NCI-H446 treated with DMSO at 0.1 percent for 48 hours (cell line): ENCODE data around the gene ARFRP1.
A peak's percentile ranks its signal among the peaks of the same experiment; 100 is the strongest.
"Not testable (repeated sequence)": the region's sequence is repeated elsewhere in the genome, so short reads cannot be mapped to it uniquely, and the experiment has no call there.

Source experiments
- DNase-seq: peaks from one replicate; lab custom pipeline; 2025; lab: John Stamatoyannopoulos, UW

The ARFRP1 gene

DNA sequence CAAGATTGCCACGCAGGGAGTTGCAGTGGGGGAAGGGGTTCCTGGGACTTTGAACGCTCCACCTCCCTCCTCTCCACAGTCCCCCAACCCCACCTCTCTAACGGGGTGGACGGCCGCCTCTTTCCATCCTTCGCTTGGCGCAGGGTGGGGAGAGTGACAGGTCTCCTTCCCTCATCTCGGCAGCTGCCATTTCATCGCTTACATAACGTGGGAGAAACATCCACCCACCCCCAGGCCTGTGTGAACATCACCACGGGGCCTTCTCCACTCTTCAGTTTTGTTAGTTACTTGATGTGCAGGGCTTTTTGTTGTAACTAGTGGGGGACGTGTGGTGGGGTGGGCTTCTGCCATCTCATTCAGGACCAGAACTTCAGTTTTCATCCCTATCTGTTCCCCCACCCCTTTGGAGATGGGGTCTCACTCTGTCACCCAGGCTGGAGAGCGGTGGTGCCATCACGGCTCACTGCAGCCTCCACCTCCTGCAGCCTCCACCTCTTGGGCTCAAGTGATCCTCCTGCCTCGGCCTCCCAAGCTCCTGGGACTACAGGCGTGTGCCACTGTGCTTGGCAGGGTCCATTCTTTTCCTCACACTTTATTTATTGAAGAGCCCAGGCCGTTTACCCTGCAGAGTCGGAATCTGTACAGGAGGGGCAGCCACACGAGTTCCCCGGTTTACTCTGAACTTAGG, 32.0 kb downstream of the ARFRP1 start:
- DNase-seq, result no peak

DNA sequence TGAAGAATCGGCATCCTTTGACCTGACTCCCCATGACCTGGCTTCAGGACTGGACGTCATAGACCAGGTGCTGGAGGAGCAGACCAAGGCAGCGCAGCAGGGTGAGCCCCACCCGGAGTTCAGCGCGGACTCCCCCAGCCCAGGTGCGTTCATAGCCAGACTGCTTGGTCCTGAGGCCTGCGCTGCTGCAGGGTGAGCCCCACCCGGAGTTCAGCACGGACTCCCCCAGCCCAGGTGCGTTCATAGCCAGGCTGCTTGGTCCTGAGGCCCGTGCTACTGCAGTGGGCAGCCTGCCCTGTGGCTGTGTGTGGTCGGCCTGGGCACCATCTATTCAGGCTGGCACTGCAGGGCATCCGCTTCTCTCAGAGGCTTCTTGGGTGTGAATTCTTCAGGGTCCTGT, 33.8 kb downstream of the ARFRP1 start:
- no peak for DNase-seq

- DNase-seq, result no peak
These were observed 35.1 kb downstream of the ARFRP1 start for GRCh38 chr20:63672666-63673065.

- not testable (repeated sequence) for DNase-seq
These were observed 36.1 kb downstream of the ARFRP1 start for GRCh38 chr20:63671695-63672094.

DNA sequence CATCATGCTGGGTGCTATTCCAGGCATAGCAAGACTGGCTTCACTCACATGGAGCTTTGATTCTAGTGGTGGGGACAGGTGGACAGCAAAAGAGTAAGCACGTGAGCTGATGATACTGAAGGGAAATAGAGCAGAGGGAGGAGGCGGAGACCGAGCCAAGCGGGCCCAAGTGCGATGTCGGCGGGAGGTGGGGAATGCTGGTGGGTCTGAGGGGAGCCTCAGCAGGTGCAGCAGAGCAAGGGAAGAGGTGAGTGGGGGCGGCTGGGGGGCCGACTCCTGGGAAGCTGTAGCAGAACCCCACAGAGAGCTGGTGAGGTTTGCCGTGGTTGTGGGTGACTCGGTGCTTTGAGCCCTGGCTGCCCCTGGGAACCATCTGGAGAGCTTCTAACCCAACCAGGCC, 39.4 kb downstream of the ARFRP1 start:
- DNase-seq, result no peak

- DNase-seq, result no peak
These were observed 39.9 kb downstream of the ARFRP1 start for GRCh38 chr20:63667858-63668257.

DNA sequence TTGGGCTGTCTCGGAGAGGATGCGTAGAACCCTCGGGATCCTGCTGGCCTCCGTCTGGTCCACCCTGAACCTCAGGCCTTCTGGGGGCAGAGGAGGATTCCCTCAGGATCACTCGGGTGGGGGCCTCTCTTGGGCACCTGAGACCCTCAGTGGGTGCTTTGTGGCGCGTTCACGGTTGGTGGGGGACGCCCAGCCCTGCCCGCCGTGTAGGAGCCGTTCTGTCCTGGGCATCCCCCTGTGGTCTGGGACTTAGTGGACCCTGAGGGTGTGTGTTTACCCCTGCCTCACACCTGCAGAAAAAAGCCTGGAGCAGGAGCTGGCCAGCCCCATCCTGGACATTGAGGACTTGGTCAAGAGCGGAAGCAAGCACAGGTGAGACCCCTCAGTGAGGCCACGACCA, 42.1 kb downstream of the ARFRP1 start:
- no peak for DNase-seq

DNA sequence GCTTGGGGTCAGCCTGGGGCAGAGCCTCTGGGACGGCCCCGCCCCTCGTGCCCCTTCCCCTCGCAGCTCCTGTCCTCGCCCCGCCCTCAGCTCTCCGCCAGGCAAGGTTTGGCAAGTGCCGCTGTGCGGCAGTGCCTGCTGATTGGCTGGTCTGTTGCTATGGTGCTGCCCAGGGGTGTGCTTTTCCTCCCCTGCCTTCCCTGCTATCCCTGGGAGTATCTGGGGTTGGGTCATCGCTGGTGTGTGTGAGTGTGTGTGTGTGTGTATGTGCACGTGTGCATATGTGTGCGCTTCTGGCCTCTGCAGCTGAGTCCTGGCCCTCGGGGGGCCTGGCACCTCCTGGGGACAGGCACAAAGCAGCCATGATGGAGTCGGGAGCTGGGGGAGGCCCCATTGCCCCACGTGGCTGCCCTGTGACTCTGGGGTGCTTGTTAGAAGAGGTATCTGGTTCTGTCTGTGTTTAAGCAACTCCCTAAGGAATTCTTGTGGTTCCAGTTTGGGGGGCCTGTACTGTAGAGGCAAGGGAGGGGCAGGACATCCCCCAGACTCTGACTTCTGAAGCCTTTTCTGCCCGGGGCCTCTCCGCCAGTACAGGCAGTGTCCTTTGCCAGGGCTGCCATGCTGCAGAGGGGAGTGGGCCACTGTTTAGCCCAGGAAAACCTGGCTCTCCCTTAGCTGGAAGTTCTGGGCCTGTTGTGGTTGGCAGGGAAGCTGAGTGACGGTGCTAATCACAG, 42.7 kb downstream of the ARFRP1 start:
- DNase-seq, result no peak

DNA sequence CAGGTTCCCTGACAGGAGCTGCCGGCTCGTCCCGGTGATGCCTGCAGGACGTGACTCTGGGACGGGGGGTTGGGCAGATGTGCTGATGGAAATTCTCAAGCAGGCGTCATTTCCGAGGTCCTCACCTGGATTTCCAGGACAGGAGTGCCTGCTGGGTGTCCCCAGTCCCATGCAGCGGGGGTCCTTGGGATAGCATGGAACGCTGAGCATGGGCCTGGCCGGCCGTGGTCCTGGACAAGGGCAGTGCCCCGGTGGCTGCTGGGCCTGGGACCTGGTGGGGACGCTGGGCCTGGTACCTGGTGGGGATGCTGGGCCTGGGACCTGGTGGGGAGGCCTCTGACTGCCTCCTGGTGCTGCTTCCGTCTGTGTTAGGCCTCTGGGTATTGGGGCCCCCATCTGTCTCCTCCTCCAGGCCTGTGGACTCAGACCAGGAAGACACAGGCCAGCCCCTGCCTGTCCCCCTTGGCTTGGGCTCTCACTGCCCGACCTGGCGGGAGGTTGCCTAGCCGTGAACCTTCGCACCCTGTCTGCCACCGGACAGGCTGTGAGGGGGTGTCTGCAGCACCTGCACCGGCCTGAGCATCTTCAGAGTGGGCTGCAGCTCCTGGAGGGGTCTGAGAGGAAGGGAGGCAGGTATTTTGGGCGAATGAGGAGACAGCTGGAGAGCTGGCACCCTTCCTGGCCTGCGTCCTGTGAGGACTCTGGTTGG, 43.5 kb downstream of the ARFRP1 start:
- no peak for DNase-seq

- DNase-seq, result no peak
These were observed 44.3 kb downstream of the ARFRP1 start for GRCh38 chr20:63663332-63664066.

DNA sequence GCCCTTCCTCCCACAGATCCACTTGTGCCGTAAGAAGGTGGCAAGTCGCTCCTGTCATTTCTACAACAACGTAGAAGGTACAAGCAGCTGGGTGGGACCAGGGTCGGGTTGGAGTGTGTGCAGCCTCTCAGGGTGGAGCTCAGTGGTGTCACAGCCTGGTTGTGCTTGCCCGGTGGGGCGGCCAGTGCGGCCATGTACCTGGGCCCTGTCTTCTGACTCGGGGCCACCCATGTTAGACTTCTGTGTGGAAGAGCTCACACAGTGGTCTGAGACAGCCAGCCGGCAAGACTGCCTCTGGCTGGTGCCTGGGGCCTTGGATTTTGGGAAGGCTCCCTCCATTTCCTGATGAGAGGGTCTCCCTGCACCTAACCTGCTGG, 45.0 kb downstream of the ARFRP1 start:
- no peak for DNase-seq

- no peak for DNase-seq
These were observed 45.6 kb downstream of the ARFRP1 start for GRCh38 chr20:63661959-63662812.

DNA sequence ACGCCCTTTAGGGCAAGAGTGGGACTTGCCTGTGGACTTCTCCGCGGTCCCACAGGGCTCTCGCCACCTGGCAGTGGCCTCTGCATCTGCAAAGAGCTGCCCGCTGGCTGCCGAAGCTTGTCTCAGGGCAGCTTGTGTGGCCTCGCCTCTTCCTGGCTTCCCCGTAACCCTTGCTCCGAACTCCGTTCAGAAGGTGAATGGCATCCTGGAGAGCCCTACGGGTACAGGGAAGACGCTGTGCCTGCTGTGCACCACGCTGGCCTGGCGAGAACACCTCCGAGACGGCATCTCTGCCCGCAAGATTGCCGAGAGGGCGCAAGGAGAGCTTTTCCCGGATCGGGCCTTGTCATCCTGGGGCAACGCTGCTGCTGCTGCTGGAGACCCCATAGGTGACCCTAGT, 46.7 kb downstream of the ARFRP1 start:
- DNase-seq, result no peak

DNA sequence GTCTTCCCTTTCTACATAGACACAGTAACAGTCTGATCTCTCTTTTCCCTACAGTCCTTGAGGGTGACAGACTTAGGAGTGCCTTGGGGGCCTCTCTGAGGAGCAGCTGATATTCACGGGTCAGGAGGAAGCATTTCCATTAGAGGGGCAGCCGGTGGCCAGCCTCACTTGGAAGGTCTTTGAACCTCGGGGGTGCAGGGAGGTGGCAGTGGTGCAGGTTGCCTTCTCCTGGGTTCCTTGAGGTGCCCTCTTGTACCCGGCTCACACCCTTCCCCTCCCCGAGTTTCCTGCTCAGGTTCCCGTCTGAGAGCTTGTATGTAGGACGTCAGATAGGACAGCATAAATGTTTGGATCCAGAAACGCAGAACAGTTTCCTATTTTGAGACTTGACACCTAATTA, 47.2 kb downstream of the ARFRP1 start:
- DNase-seq, result no peak

- not testable (repeated sequence) for DNase-seq
These were observed 47.6 kb downstream of the ARFRP1 start for GRCh38 chr20:63660174-63660573.

DNA sequence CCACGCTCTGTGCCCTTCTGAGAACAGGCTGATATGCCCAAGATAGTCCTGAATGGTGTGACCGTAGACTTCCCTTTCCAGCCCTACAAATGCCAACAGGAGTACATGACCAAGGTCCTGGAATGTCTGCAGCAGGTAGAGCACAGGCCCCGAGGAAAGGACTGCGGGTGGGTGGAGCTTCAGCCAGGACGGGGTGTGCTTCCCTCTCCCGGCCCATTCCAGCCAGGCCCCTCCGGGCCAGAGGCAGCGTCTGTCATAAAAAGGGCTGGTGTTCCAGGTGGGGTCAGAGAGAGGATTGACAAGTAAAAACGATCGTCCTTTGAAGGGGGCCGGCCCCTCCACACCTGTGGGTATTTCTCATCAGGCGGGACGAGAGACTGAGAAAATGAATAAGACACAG, 48.4 kb downstream of the ARFRP1 start:
- DNase-seq, result no peak

DNA sequence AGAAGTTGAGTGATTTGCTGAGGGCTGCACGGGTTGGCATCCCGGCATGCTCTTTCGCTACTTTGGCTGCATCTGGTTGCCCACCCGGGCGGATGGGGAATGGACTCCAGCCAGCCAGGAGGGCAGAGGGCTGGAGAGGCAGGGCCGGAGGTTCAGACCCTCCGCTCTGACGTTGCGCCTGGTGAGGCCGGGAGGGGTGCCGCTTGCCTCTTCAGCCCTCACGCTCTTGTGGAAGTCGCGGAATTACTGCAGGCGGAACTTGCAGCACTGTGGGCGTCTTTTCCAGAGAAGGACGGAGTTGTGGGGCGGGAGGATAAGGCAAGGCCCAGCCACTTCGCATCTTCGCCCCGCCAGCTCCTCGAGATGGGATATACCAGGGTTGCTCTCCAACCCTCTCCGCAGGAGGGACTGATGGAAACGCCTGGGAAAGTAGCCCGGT, 49.0 kb downstream of the ARFRP1 start:
- no peak for DNase-seq

DNA sequence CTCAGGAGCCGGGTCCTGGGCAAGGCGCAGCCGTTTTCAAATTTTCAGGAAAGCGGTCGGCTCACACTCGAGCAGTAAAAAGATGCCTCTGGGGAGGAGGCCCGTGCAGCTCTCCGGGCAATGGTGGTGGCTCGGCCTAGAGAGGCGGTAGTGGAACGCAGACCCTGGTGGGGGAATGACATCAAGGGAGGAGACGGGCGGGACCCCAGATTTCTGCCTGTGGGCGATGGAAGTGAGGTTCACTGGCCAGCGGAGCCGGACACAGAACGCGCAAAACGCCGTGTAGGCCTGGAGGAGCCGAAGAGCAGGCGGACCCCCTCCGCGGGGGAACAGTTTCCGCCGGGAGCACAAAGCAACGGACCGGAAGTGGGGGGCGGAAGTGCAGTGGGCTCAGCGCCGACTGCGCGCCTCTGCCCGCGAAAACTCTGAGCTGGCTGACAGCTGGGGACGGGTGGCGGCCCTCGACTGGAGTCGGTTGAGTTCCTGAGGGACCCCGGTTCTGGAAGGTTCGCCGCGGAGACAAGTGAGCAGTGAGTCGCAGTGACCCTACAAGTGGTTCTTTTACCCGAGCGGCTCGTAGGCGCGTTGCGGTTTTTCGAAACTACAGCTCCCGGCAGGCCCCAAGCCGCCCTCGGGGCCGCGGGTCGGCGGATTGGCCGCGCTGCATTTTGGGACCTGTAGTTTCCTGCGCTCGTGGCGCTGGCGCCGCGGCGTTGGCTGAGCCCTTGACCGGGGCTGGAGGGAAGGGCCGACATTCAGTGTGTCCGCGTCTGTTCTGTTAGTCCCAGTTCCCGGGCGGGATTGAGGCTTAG, 49.6 kb downstream of the ARFRP1 start, which contains the start of gene RTEL1:
RTEL1 (plus strand) TSS at position 376 of the 812 bp plus-strand sequence. CDS start 1,091 bp downstream, outside the sequence.
- DNase-seq, result peak; percentile 85

GRCh38 chr20:63657260-63657936, 50.4 kb downstream of the ARFRP1 start:
- DNase-seq, result no peak

GRCh38 chr20:63656451-63656850, 51.3 kb downstream of the ARFRP1 start:
- no peak for DNase-seq
